Measurements from ENCODE around the gene SIAH1. TPM values are rescaled to one million over a fixed set of nuclear protein-coding genes. Genes with fewer than 3 reads are reported as not detected.
"Not testable (repeated sequence)": the region's sequence is repeated elsewhere in the genome, so short reads cannot be mapped to it uniquely, and the experiment has no call there.

The SIAH1 gene
- total RNA-seq, 1 donor from 2014 or later: 93.4 TPM

DNA sequence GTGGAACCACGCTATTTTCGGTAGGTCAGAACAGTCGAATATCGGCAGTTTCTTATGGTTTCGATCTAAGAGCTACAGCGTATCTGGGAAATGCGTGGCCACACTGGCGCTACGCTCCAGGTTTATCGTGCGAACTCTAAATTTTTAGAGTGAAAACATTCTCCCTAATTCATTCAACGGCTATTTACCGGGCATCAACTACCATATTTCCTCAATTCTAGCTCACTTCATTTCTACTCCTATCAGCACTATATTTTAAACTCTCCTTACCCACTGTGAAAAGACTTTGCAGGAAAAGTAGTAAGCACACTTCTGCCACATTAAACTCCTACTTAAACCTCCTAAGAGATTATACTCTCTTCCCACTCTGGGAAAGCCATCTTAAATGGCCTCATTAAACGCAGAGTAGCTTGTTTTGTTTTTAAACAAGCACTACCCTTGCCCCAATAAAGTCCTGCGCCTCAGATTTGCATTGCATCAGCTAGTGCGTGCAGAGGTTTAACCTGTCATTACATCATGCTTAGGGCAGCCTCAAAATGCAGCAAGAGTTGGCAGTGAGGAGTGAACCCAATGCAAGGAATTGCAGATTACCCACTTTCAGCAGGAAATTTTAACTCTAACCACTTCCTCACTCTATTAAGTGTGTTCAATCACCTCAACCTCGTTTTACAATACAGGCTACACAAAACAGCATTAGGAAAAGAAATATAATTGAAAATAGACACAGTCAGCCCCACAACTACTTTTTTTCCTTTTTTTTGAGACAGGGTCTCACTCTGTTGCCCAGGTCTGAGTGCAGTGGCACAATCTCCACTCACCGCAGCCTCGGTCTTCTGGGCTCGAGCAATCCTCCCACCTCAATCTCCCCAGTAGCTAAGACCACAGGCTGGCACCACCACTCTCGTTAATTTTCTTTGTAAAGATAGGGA lies 18.8 kb downstream of the SIAH1 start:
- peak; percentile 82 for DNase-seq (ENCODE audit: low spot score)

DNA sequence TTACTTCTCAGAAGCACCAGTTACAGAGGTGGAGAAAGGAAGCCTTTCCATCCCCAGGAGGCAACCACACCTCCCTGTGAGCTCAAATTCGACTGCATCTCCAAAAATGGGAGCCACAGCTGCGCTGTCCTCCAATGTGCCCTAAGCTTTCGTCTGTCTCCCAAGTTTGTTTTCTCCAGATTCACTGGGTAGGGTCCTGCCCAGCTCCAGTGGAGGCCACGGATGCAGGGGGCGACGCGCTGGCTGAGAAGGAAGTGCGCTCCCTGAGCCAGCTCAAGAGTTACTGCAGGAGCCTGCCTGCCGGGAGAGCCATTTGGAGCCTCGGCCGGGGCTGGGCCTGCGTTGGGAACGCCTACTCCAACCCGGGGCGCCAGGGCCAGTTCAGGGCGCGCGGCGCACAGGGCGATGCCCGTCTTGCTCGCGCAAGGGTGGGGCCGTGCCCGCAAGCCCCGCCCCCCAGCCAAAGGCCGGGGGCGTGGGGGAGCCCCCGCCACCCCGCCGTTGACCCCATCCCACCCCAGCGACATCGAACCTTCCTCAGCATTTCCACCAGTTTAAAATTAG lies 19.5 kb downstream of the SIAH1 start:
- peak; percentile 94 for DNase-seq (ENCODE audit: low spot score)

DNA sequence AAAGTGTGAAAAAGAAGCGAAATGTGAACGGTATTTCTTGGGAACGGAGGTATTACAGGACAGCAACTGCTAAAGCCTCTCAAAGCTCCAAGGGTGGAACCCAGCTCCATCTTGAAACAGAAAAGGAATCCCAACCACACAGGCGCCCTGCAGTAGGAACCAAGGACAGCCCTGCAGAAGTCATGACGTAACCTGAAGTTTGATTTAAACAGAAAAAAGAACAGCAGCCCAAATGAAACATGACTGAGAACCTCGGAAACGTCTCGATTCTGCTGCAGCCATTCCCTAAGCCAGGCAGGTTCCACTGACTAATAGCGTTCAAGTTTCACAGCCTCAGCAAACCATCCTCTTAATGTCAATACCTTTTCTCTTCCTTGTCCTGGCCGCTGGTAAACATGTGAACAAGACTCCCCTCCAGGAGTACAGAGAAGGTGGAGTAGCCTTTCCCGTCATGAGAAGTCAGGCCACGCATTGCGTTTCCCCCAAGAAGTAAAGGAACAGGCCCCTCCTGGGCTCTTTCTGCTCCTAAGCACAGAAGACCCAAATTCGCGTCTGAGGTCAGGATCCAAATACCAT lies 20.1 kb downstream of the SIAH1 start:
- DNase-seq (ENCODE audit: low spot score): peak; percentile 79

- no peak for DNase-seq (ENCODE audit: low spot score)
Observed at GRCh38 chr16:48361540-48362144, 23.6 kb downstream of the SIAH1 start.

DNA sequence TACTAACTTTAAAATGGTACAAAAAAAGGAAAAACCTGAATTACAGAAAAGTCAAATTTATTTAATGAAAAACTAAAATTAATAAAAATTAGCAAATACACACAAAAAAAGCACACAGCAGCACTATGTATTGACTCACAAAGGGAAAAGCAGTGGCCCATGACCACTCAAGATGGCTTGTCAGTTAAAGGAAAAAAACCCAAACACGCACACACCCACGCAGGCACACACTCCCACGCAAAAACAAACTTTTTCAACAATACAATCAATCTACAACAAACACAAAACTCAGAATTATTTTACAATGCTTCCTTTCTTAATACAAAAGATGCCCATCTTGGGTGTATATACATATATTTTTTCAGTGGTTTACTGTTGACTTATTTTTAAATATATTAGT lies 24.2 kb downstream of the SIAH1 start:
- no peak for DNase-seq (ENCODE audit: low spot score)

DNA sequence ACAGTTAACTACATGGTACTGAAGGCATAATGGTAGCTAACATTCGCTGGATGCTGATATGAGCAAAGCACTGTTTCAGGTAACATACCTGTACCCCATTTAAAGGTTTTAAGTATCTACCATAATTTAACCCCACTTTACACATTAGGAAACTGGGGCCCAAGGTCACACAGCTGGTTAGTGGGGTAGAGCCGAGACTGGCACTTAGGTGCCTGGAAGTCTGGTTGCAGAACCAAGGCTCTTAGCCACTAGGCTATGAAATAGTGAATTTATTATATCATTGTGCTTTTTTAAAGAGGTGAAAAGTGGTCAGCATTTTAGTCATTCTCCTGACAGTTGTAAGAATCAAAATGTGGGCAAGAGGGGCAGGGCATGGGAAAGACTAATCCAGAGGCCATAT lies 25.2 kb downstream of the SIAH1 start:
- DNase-seq (ENCODE audit: low spot score): no peak

- DNase-seq (ENCODE audit: low spot score): no peak
Observed at GRCh38 chr16:48358419-48358818, 26.8 kb downstream of the SIAH1 start.

DNA sequence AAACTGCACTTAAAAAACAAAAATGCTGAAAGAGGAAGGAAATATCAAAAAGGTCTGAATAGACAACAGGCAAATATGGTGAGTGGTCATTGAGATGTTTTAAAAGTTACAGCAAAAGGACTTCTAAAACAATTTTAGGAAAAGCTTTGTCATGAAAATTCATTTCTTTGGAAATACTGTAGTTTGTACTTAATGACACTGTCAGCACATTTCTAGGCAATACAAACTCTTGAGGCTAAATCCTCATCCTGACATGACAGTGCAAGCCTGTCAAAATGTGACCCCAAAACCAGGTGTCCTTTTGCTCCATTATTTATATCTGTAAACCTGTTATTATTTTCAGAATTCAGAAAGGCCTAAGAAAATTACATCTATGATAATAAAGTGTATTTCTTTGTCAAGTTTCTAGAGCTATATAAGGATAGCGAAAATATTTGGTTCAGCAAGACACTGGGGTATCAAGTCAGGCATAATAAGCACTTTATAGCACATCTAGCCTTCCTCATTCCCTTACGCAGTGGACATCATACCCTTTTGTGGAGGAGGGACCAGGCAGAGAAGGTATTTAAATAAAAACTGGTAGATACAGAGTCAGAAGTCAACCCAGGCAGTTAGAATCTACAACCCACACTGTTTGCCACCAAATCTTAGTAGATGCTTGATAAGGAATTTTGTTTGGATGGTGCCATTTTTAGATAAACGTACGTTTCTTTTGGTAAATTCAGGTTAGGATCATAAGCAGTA lies 28.4 kb downstream of the SIAH1 start:
- no peak for DNase-seq (ENCODE audit: low spot score)

- DNase-seq (ENCODE audit: low spot score): no peak
Observed at GRCh38 chr16:48354877-48355855, 30.0 kb downstream of the SIAH1 start.

- DNase-seq (ENCODE audit: low spot score): not testable (repeated sequence)
Observed at GRCh38 chr16:48354385-48354784, 30.8 kb downstream of the SIAH1 start.

DNA sequence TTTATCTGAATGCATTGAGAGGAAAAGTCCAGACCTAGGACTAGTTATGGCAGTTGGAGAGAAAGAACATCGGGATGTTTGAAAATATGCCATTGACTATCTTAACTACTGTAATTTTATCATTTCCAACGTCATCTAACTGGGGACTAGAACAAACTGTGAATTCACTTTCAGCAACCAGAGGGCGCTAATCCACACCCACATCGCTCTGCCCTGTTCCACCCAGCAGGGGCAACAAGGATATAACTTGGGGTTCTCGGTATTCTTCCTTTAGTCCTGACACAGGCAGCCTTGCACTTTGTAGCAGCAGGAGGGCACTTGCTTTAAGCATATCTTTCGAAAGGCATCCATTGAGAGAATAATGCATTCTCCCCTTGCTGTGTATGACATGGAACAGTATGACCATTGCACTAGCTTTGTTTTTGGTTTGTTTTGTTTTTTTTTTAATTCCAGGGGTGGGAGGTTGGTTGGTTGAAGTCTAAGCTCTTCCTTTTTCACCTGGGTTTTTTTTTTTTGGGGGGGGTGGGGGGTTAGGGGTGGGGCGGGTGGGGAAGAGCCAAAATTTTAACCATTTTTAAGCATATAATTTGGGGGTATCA lies 31.5 kb downstream of the SIAH1 start:
- DNase-seq (ENCODE audit: low spot score): peak; percentile 72

DNA sequence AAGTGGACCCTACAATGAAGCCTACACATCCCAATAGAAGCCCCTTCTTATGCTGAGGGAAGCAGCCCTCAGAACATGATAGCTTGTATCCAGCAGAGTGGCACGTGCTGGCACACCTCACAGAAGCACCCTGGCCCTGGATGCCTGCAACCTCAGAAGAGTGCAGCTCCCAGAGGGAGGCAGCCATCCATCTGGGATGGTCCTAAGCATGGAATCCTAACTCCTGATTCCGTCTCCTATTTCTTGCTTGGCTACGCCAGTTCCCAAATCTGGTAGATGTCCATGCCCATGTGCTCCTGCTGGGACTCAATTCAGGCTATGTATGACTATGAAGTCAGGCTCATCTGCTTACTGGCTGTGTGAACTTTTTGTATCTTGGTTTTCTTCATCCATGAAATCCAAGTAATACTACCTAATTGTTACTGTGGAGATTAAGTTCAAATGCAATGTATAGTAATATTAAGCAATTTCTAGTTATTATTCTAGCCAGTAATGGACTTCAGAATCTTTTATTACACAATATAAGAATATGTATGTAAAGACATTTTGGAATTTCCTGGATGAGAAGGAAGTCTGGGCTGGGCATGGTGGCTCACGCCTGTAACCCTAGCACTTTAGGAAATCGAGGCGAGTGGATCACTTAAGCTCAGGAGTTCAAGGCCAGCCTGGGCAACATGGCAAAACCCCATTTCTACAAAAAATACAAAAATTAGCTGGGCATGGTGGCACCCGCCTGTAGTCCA lies 32.4 kb downstream of the SIAH1 start:
- DNase-seq (ENCODE audit: low spot score): no peak

DNA sequence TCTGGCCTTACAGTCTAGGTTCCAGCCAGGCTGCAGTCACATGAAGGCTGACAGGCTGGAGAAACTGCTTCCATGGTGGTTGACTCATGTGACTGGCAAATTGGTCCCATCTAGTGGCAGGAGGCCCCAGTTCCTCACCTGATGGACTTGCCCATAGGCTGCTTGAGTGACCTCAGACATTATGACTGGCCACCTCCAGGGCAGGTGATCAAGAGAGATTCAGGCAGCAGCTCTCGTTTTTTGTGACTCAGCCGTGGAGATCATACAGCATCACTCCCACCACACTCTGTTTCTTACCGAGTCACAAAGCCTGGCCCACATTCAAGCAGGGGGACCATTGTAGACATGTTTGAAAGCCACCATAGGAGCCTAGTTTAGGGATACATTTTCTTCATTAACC lies 34.5 kb downstream of the SIAH1 start:
- no peak for DNase-seq (ENCODE audit: low spot score)

DNA sequence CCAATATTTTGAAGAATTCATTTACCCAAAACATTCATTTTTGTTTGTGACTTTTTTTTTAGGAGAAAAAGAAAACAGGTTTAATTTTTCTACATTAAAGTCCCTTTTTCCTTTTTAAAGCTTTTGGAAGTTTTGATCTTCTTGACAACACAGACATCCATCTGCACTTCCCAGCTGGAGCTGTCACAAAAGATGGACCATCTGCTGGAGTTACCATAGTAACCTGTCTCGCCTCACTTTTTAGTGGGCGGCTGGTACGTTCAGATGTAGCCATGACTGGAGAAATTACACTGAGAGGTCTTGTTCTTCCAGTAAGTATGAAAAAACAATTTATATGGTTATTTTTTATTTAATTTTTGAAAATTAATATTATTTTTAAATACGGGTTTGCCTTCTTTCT lies 37.2 kb downstream of the SIAH1 start:
- no peak for DNase-seq (ENCODE audit: low spot score)

DNA sequence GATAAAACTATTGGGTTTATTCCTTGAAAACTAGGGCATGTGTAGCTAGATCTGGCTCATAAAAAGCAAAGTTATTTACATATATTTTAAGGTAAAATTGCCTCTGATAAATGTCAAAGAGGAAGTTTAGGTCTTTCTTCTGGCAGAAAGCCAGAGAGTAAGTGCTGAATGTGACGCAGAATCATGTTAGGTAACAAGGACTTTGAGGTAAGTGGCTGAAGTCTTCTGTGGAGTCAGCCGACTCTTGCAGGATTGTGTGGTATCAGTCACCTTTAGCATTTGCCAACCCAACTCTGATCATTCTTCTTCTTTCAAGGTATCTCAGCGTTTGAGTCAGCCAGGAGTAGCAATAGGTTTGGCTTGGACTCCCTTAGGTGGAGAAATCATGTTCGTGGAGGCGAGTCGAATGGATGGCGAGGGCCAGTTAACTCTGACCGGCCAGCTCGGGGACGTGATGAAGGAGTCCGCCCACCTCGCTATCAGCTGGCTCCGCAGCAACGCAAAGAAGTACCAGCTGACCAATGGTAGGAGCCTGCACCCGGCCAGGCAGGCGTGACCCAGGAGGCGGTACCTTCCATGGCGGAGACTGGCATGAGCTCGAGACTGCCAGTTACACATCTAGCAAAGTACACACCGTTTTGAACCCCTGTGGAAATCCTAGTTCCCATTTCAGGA lies 37.9 kb downstream of the SIAH1 start:
- no peak for DNase-seq (ENCODE audit: low spot score)

GRCh38 chr16:48342591-48342990 lies 42.6 kb downstream of the SIAH1 start:
- no peak for DNase-seq (ENCODE audit: low spot score)

DNA sequence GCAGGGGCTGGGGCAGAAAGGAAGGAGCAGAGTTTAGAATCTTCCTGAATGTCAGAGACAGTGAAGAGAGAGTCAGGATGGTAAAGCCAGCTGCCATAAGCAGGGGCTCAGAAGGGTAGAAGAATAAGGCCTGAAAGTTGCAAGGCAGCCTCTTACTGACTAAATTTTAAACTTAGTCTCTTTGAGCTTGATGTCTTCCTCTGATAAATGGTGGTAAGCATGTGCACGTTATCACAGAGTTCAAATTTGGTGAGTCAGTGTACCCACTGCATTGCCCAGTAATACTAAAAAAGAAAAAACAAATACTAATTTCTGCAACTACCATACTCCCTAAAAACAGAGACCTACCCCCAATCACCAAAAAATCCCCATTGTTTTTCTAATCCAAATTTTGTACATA lies 45.2 kb downstream of the SIAH1 start:
- no peak for DNase-seq (ENCODE audit: low spot score)

- DNase-seq (ENCODE audit: low spot score): peak; percentile 79
Observed at GRCh38 chr16:48335961-48336360, 49.3 kb downstream of the SIAH1 start.

DNA sequence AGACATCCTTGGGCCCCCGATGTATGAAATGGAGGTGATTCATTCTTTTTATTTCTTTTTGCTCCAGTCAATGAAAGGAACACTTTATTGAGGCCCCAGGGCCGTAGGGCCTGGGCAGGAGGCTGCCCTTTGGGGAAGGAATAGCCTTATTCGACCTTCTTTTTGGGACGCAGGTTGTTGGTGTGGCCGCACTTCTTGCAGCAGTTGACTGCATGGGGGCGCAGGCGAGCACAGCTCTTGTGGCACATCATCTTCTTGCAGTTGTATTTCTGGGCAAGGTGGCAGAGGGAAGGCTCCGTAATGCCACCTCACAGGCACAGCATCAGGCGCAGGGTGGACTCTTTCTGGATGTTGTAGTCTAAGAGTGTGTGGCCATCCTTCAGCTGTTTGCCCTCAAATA lies 50.9 kb downstream of the SIAH1 start:
- no peak for DNase-seq (ENCODE audit: low spot score)

Measured in umbilical cord (tissue), 2 donors.